ENCODE results near the gene NEGR1. TPM values are rescaled to one million over a fixed set of nuclear protein-coding genes. Genes with fewer than 3 reads are reported as not detected.

Gene NEGR1
- total RNA-seq, 1 experiment from 2014 or later = 0.05 TPM

GRCh38 chr1:71967670-71968069 lies 314.7 kb downstream of the NEGR1 start:
- H4K20me1 ChIP-seq (ENCODE audit: insufficient read depth) = no peaks in the 10 kb centered on the region
- no peaks in the 10 kb centered on the region for H3K4me1 ChIP-seq (ENCODE audit: control insufficient read depth in 1 of 2, insufficient read depth in 2 of 2, low read length in 2 of 2)
- POLR2A ChIA-PET = no interaction called here
- peaks cover 7 to 19% of the 10 kb centered on the region in 2 experiments; a peak in 2 of 4 replicates for H3K9me3 ChIP-seq (ENCODE audit: control insufficient read depth in 1 of 2, insufficient read depth in 1 of 2, low read depth in 1 of 2, low read length in 2 of 2)
- CTCF ChIA-PET = no interaction called here
- RAD21 ChIA-PET (ENCODE audit: low non-redundant PET in 1 of 2, low total read pairs in 2 of 2, uncharacterized antibody in 2 of 2, unreplicated experiment in 2 of 2) = no interaction called here
- H2AFZ ChIP-seq (ENCODE audit: low read depth, low read length, poor library complexity, severe bottlenecking) = no peak overlapping the region
- no peak overlapping the region for H3K9ac ChIP-seq (ENCODE audit: low read length)
- H3K4me3 ChIP-seq (replicated peaks in 1 of 2; ENCODE audit: low read depth in 1 of 2, low read length in 2 of 2) = no peak overlapping the region
- H3K79me2 ChIP-seq (ENCODE audit: insufficient read depth, low read length) = no peaks in the 10 kb centered on the region
- no TSS peak for BruUV-seq (replicated peaks)
- H3K4me2 ChIP-seq (ENCODE audit: low read length) = no peak overlapping the region
- intact Hi-C loops (cut with micrococcal nuclease) = no loop called here
- H3K36me3 ChIP-seq (ENCODE audit: control insufficient read depth in 1 of 2, insufficient read depth in 2 of 2, low read length in 2 of 2) = no peaks in the 10 kb centered on the region
- H3K9me2 ChIP-seq (ENCODE audit: insufficient read depth) = no peaks in the 10 kb centered on the region
- H3K27ac ChIP-seq (ENCODE audit: low read depth, low read length) = no peak overlapping the region
- no peak for DNase-seq (ENCODE audit: low read depth, low spot score)
- no peak for ATAC-seq
- TF ChIP-seq TCF7L2 (IDR thresholded peaks at IDR 0.05; ENCODE audit: borderline replicate concordance, extremely low read depth, insufficient read depth, insufficient read length) (no peak), YY1 (IDR thresholded peaks at IDR 0.05; ENCODE audit: extremely low read depth, insufficient replicate concordance, low read depth, low read length) (no peak), POLR2A (IDR thresholded peaks at IDR 0.05; ENCODE audit: borderline replicate concordance, extremely low read depth, insufficient read depth, insufficient read length) (no peak), EZH2 (IDR thresholded peaks at IDR 0.05) (no peak), FOSL1 (IDR thresholded peaks at IDR 0.05; ENCODE audit: low read depth) (no peak), SIN3A (IDR thresholded peaks at IDR 0.05; ENCODE audit: low read depth) (no peak), RAD21 (IDR thresholded peaks at IDR 0.05; ENCODE audit: low read depth) (no peak)
- no peaks in the 10 kb centered on the region for H3K27me3 ChIP-seq (ENCODE audit: insufficient read depth, low read length)

DNA sequence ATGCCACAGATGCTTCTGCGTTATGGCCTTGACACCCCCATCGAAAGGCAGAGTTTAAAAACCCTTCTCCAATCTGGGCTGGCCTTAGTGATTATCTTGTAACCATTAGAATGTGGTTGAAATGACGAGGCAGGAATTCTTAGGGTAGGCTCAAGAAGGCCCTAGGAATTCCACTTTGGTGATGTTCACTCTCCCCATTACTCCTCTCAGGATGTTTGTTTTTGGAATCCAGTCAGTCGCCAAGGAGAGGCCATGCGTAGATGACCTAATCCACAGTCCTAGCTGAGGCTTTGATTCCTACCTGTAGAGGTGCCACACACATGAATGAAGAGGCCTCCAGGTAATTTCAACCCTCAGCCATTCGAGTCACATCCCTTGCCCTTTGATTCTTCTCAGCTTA lies 318.2 kb downstream of the NEGR1 start:
- Histone ChIP-seq H3K4me1 (ENCODE audit: control insufficient read depth in 1 of 2, insufficient read depth in 2 of 2, low read length in 2 of 2) (no peaks in the 10 kb centered on the region), H3K27me3 (ENCODE audit: insufficient read depth, low read length) (no peaks in the 10 kb centered on the region), H3K9ac (ENCODE audit: low read length) (no peak overlapping the region), H3K27ac (ENCODE audit: low read depth, low read length) (no peak overlapping the region), H3K9me3 (ENCODE audit: control insufficient read depth in 1 of 2, insufficient read depth in 1 of 2, low read depth in 1 of 2, low read length in 2 of 2) (peaks cover 7 to 13% of the 10 kb centered on the region in 2 experiments; a peak in 2 of 4 replicates), H3K79me2 (ENCODE audit: insufficient read depth, low read length) (no peaks in the 10 kb centered on the region), H3K4me2 (ENCODE audit: low read length) (no peak overlapping the region), H3K4me3 (replicated peaks in 1 of 2; ENCODE audit: low read depth in 1 of 2, low read length in 2 of 2) (no peak overlapping the region), H3K36me3 (ENCODE audit: control insufficient read depth in 1 of 2, insufficient read depth in 2 of 2, low read length in 2 of 2) (no peaks in the 10 kb centered on the region), H4K20me1 (ENCODE audit: insufficient read depth) (no peaks in the 10 kb centered on the region), H3K9me2 (ENCODE audit: insufficient read depth) (no peaks in the 10 kb centered on the region), H2AFZ (ENCODE audit: low read depth, low read length, poor library complexity, severe bottlenecking) (no peak overlapping the region)
- intact Hi-C loops (cut with micrococcal nuclease) = no loop called here
- BruUV-seq (replicated peaks) = no TSS peak
- DNase-seq (ENCODE audit: low read depth, low spot score) = no peak
- ATAC-seq = no peak
- ChIA-PET RAD21 (ENCODE audit: low non-redundant PET in 1 of 2, low total read pairs in 2 of 2, uncharacterized antibody in 2 of 2, unreplicated experiment in 2 of 2) (no interaction called here), CTCF (no interaction called here), POLR2A (no interaction called here)
- TF ChIP-seq SRF (IDR thresholded peaks at IDR 0.05; ENCODE audit: low read depth) (no peak), CBX3 (IDR thresholded peaks at IDR 0.05; ENCODE audit: low read depth) (no peak), FOSL1 (IDR thresholded peaks at IDR 0.05; ENCODE audit: low read depth) (no peak), ELF1 (IDR thresholded peaks at IDR 0.05; ENCODE audit: borderline replicate concordance, low read depth) (no peak), ZFX (IDR thresholded peaks at IDR 0.05) (no peak), RAD21 (IDR thresholded peaks at IDR 0.05; ENCODE audit: low read depth) (no peak), POLR2AphosphoS5 (IDR thresholded peaks at IDR 0.05; ENCODE audit: low read depth, low read length) (no peak), EZH2phosphoT487 (IDR thresholded peaks at IDR 0.05; ENCODE audit: borderline replicate concordance) (no peak), YY1 (IDR thresholded peaks at IDR 0.05; ENCODE audit: extremely low read depth, insufficient replicate concordance, low read depth, low read length) (no peak), EZH2 (IDR thresholded peaks at IDR 0.05) (no peak)
- TF ChIP-seq, protein P1, sequence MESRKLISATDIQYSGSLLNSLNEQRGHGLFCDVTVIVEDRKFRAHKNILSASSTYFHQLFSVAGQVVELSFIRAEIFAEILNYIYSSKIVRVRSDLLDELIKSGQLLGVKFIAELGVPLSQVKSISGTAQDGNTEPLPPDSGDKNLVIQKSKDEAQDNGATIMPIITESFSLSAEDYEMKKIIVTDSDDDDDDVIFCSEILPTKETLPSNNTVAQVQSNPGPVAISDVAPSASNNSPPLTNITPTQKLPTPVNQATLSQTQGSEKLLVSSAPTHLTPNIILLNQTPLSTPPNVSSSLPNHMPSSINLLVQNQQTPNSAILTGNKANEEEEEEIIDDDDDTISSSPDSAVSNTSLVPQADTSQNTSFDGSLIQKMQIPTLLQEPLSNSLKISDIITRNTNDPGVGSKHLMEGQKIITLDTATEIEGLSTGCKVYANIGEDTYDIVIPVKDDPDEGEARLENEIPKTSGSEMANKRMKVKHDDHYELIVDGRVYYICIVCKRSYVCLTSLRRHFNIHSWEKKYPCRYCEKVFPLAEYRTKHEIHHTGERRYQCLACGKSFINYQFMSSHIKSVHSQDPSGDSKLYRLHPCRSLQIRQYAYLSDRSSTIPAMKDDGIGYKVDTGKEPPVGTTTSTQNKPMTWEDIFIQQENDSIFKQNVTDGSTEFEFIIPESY (IDR thresholded peaks at IDR 0.05; ENCODE audit: extremely low read depth, insufficient replicate concordance, low read length) = no peak
- TF ChIP-seq, protein P2, sequence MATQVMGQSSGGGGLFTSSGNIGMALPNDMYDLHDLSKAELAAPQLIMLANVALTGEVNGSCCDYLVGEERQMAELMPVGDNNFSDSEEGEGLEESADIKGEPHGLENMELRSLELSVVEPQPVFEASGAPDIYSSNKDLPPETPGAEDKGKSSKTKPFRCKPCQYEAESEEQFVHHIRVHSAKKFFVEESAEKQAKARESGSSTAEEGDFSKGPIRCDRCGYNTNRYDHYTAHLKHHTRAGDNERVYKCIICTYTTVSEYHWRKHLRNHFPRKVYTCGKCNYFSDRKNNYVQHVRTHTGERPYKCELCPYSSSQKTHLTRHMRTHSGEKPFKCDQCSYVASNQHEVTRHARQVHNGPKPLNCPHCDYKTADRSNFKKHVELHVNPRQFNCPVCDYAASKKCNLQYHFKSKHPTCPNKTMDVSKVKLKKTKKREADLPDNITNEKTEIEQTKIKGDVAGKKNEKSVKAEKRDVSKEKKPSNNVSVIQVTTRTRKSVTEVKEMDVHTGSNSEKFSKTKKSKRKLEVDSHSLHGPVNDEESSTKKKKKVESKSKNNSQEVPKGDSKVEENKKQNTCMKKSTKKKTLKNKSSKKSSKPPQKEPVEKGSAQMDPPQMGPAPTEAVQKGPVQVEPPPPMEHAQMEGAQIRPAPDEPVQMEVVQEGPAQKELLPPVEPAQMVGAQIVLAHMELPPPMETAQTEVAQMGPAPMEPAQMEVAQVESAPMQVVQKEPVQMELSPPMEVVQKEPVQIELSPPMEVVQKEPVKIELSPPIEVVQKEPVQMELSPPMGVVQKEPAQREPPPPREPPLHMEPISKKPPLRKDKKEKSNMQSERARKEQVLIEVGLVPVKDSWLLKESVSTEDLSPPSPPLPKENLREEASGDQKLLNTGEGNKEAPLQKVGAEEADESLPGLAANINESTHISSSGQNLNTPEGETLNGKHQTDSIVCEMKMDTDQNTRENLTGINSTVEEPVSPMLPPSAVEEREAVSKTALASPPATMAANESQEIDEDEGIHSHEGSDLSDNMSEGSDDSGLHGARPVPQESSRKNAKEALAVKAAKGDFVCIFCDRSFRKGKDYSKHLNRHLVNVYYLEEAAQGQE (IDR thresholded peaks at IDR 0.05; ENCODE audit: low read depth) = no peak
